HepG2 (cell line): Measurements from ENCODE around the gene TNIP1. TPM values are rescaled to one million over a fixed set of nuclear protein-coding genes. Genes with fewer than 3 reads are reported as not detected.
A peak's percentile ranks its signal among the peaks of the same experiment; 100 is the strongest.

Experiments used
- ATAC-seq: fragments of 200-7000 bp; cut with Tn5 transposase; 3 replicates; pipeline ENCODE4 v1.9.1; 2020; ENCODE audit warnings: mild to moderate bottlenecking, moderate library complexity
- BruUV-seq: library from RNA; stranded (reverse); fragments of 400-500 nt; replicated peaks from 2 replicates; lab custom pipeline; 2021; lab: Mats Ljungman, UMichigan
- CTCF ChIA-PET: fragments of 300-600 bp; formaldehyde crosslinking; extraction: SDS; loops from one replicate; lab custom pipeline; 2021; ENCODE audit warnings: low total read pairs, inconsistent platforms, low intra/inter-chr PET ratio; lab: Yijun Ruan, JAX
- POLR2A ChIA-PET: fragments of 350-600 bp; sonication (Branson Sonifier 250); formaldehyde crosslinking; loops from one replicate; lab custom pipeline; 2020; ENCODE audit warnings: antibody characterized with exemption, inconsistent platforms; lab: Yijun Ruan, JAX
- DNase-seq: peaks from one replicate; pipeline ENCODE4 v3.0.0-alpha.2; 2015; ENCODE audit warnings: low spot score
- FAIRE-seq: peaks from 3 replicates; lab custom pipeline; 2011; peaks lifted over from hg19 to GRCh38; lab: Jason Lieb, UNC
- H2AFZ ChIP-seq: one replicate; pipeline ENCODE4 v1.6.1; 2011; ENCODE audit warnings: low read length, inconsistent platforms
- H3K27ac ChIP-seq: fragments of 300-600 bp; 3 replicates; pipeline ENCODE4 v1.8.0; 2011; ENCODE audit warnings: mixed run types, mild to moderate bottlenecking, mixed read lengths, low read length, inconsistent platforms; ENCODE audit not compliant: insufficient read depth; ENCODE audit errors: extremely low read length
- H3K27me3 ChIP-seq, 2 experiments: fragments of 200-600 bp in 1 of 2; 2 replicates in 1 of 2; 3 replicates in 1 of 2; pipeline versions ENCODE4 v1.6.0 to v1.8.0; 2011; ENCODE audit warnings: low read length in 2 of 2, mild to moderate bottlenecking in 2 of 2, moderate library complexity in 2 of 2, inconsistent platforms in 1 of 2; ENCODE audit not compliant: insufficient read depth in 2 of 2, control insufficient read depth in 1 of 2
- H3K36me3 ChIP-seq, 2 experiments: fragments of 200-600 bp in 1 of 2; replicated peaks in 1 of 2; 2 replicates in 1 of 2; 3 replicates in 1 of 2; pipeline versions ENCODE4 v1.5.1 to v1.8.0; 2011; ENCODE audit warnings: low read length in 2 of 2, inconsistent platforms in 1 of 2; ENCODE audit not compliant: insufficient read depth in 2 of 2, control insufficient read depth in 1 of 2
- H3K4me1 ChIP-seq: 2 replicates; pipeline ENCODE4 v1.5.1; 2012; ENCODE audit warnings: low read length, inconsistent platforms; ENCODE audit not compliant: insufficient read depth
- H3K4me2 ChIP-seq: 2 replicates; pipeline ENCODE4 v1.6.0; 2011; ENCODE audit warnings: low read depth, low read length, inconsistent platforms
- H3K4me3 ChIP-seq, 3 experiments: fragments of 200-600 bp in 1 of 3; sonication (generic), shearing (Covaris generic) in 1 of 3; replicated peaks in 1 of 3; 2 replicates each; pipeline ENCODE4 v1.5.1; 2011 to 2016; ENCODE audit warnings: low read length in 3 of 3, inconsistent platforms in 2 of 3, low read depth in 2 of 3, mild to moderate bottlenecking in 2 of 3, control low read depth in 1 of 3, mixed read lengths in 1 of 3; ENCODE audit not compliant: insufficient read depth in 1 of 3
- H3K79me2 ChIP-seq: one replicate; pipeline ENCODE4 v1.6.1; 2011; ENCODE audit warnings: low read length, inconsistent platforms; ENCODE audit not compliant: insufficient read depth
- H3K9ac ChIP-seq: 2 replicates; pipeline ENCODE4 v1.6.0; 2011; ENCODE audit warnings: mild to moderate bottlenecking, low read depth, low read length, inconsistent platforms; ENCODE audit not compliant: insufficient read depth
- H3K9me3 ChIP-seq: 2 replicates; pipeline ENCODE4 v1.5.1; 2012; ENCODE audit warnings: mild to moderate bottlenecking, low read length
- H4K20me1 ChIP-seq: 2 replicates; pipeline ENCODE4 v1.6.0; 2011; ENCODE audit warnings: inconsistent platforms, mild to moderate bottlenecking, low read length, moderate library complexity; ENCODE audit not compliant: insufficient read depth
- CREBL2 ChIP-seq: sonication (generic); formaldehyde crosslinking; IDR thresholded peaks from 2 replicates; pipeline ENCODE4 v1.8.1; 2023; ENCODE audit warnings: missing genetic modification reagents, mild to moderate bottlenecking, borderline replicate concordance
- DRAP1 ChIP-seq: IDR thresholded peaks from 2 replicates; pipeline ENCODE4 v1.6.1; 2016; ENCODE audit warnings: missing genetic modification reagents, missing compliant biosample characterization
- HOMEZ ChIP-seq: IDR thresholded peaks from 2 replicates; pipeline ENCODE4 v1.6.1; 2016; ENCODE audit warnings: low read depth
- MTA1 ChIP-seq: sonication (generic); formaldehyde crosslinking; IDR thresholded peaks from 2 replicates; pipeline ENCODE4 v1.4.0; 2020; ENCODE audit warnings: missing genetic modification reagents, mild to moderate bottlenecking, borderline replicate concordance
- PBX3 ChIP-seq: sonication (generic); formaldehyde crosslinking; IDR thresholded peaks from 2 replicates; pipeline ENCODE4 v1.8.1; 2023; ENCODE audit warnings: missing genetic modification reagents, inconsistent platforms, borderline replicate concordance
- PHF21A ChIP-seq: sonication (generic); formaldehyde crosslinking; IDR thresholded peaks from 2 replicates; pipeline ENCODE4 v1.5.0; 2020; ENCODE audit warnings: mild to moderate bottlenecking, missing genetic modification reagents
- PRDM15 ChIP-seq: sonication (generic); formaldehyde crosslinking; IDR thresholded peaks from 2 replicates; pipeline ENCODE4 v1.4.0; 2020; ENCODE audit warnings: missing genetic modification reagents
- STAT5B ChIP-seq: sonication (generic); formaldehyde crosslinking; IDR thresholded peaks from 2 replicates; pipeline ENCODE4 v1.4.0; 2020; ENCODE audit warnings: missing genetic modification reagents
- ZMYM2 ChIP-seq: sonication (generic); formaldehyde crosslinking; IDR thresholded peaks from 2 replicates; pipeline ENCODE4 v1.8.0; 2022; ENCODE audit warnings: mild to moderate bottlenecking, missing genetic modification reagents
- ZNF143 ChIP-seq: sonication (generic); formaldehyde crosslinking; IDR thresholded peaks from 2 replicates; pipeline ENCODE4 v1.4.0; 2020; ENCODE audit warnings: missing genetic modification reagents
- ZNF687 ChIP-seq: sonication (generic); formaldehyde crosslinking; IDR thresholded peaks from 2 replicates; pipeline ENCODE4 v1.5.1; 2020; ENCODE audit warnings: mild to moderate bottlenecking, missing genetic modification reagents, moderate library complexity
- ZNF761 ChIP-seq: sonication (generic); formaldehyde crosslinking; conservative IDR thresholded peaks from 2 replicates; pipeline ENCODE4 v1.4.0; 2020; ENCODE audit warnings: mild to moderate bottlenecking, missing genetic modification reagents
- ZNF788 ChIP-seq: sonication (generic); formaldehyde crosslinking; IDR thresholded peaks from 2 replicates; pipeline ENCODE4 v1.5.0; 2020; ENCODE audit warnings: mild to moderate bottlenecking, missing genetic modification reagents, borderline replicate concordance
- WGBS: methylation state at CpG from one replicate; pipeline ENCODE4 v1.1.6; 2017; ENCODE audit warnings: low lambda C conversion rate; 5-methylcytosine and 5-hydroxymethylcytosine counted together
- in situ Hi-C: cut with HindIII; loops from 2 replicates; pipeline ENCODE4 v1.10.0; 2017; ENCODE audit warnings: low pct_unique_long_range_greater_than_20kb; ENCODE audit not compliant: extremely low pct_ligation_motif_present
- intact Hi-C: fragments of 100-400 bp; cut with micrococcal nuclease; formaldehyde crosslinking; loops from one replicate; pipeline ENCODE4 v1.10.0; 2022; ENCODE audit not compliant: unreplicated experiment
- polyA plus RNA-seq, 8 experiments: library from polyadenylated mRNA; depleted of rRNA in 3 of 8; stranded (reverse) in 7 of 8; unstranded in 1 of 8; fragments of >200 nt; fragmentation: Illumina TruSeq in 4 of 8; extraction: Trizol in 4 of 8; gene quantifications; 2 replicates each; pipeline versions ENCODE4 v1.2.1 to v1.2.3, GENCODE V29; 2011 to 2016; ENCODE audit warnings: low read depth in 4 of 8, missing spikeins in 1 of 8, mixed read lengths in 1 of 8; ENCODE audit not compliant: insufficient read depth in 1 of 8
- total RNA-seq, 5 experiments: library from RNA; depleted of rRNA; stranded (reverse); fragments of >200 nt; fragmentation: Illumina TruSeq; extraction: Trizol; gene quantifications; 2 replicates each; pipeline ENCODE4 v1.2.3, GENCODE V29; 2016; ENCODE audit warnings: low read depth in 1 of 5

TNIP1 gene
- total and polyA plus RNA-seq, 2 of the 13 experiments (the other 11 are each of a cell fraction or from before 2014, with no cell fraction given): 26.2 to 45.9 TPM

GRCh38 chr5:151038412-151038745 lies 42.5 kb downstream of the TNIP1 start:
- no TSS peak for BruUV-seq
- H3K36me3 ChIP-seq: peaks cover 48 to 92% of the 10 kb centered on the region in 2 experiments
- peaks cover 39% of the 10 kb centered on the region for H3K4me1 ChIP-seq
- H3K9me3 ChIP-seq: no peaks in the 10 kb centered on the region
- no peak overlapping the region for H2AFZ ChIP-seq
- FAIRE-seq (no peak), DNase-seq (no peak), ATAC-seq (no peak)
- H3K4me3 ChIP-seq: no peak overlapping the region
- no peak overlapping the region; the same call in 1 of the 2 replicates for H3K4me2 ChIP-seq
- 91% methylated on average over 6 of the region's 8 CpGs for WGBS
- H3K9ac ChIP-seq: no peak overlapping the region
- no peaks in the 10 kb centered on the region for H4K20me1 ChIP-seq
- H3K27me3 ChIP-seq: no peaks in the 10 kb centered on the region
- CTCF ChIA-PET: no interaction called here
- POLR2A ChIA-PET: no interaction called here
- peak; percentile 0; the same call in 1 of the 2 replicates for TF ChIP-seq PHF21A (CRISPR knock-in tag)
- TF ChIP-seq PRDM15: no peak
- no peak for TF ChIP-seq ZNF761 (CRISPR knock-in tag)
- peak; percentile 5; the same call in 1 of the 2 replicates for TF ChIP-seq MTA1 (CRISPR knock-in tag)
- TF ChIP-seq CREBL2 (CRISPR knock-in tag): no peak
- TF ChIP-seq STAT5B (CRISPR knock-in tag): no peak
- peak; percentile 28; the same call in 1 of the 2 replicates for TF ChIP-seq ZNF687 (CRISPR knock-in tag)
- TF ChIP-seq HOMEZ (CRISPR knock-in tag): no peak
- no peak for TF ChIP-seq ZNF143 (CRISPR knock-in tag)
- no peak for TF ChIP-seq ZMYM2 (CRISPR knock-in tag)
- TF ChIP-seq ZNF788 (CRISPR knock-in tag): no peak
- TF ChIP-seq PBX3 (CRISPR knock-in tag): no peak
- TF ChIP-seq DRAP1 (CRISPR knock-in tag): no peak
- no peaks in the 10 kb centered on the region for H3K79me2 ChIP-seq
- intact Hi-C loops: no loop called here
- peak overlapping the region; percentile 43 for H3K27ac ChIP-seq
- in situ Hi-C loops: no loop called here
